ENCODE measurements around the gene DOC2B. TPM values are rescaled to one million over a fixed set of nuclear protein-coding genes. Genes with fewer than 3 reads are reported as not detected.
"Not testable (repeated sequence)": the region's sequence is repeated elsewhere in the genome, so short reads cannot be mapped to it uniquely, and the experiment has no call there.

DOC2B gene
- total RNA-seq, 1 experiment from 2014 or later: not detected

- POLR2A ChIA-PET; H3K4me3 Mint-ChIP-seq (ENCODE audit: unreplicated experiment): not testable (repeated sequence)
- peak; percentile 66 to 67 for DNase-seq
Observed at GRCh38 chr17:134332-134785, 47.1 kb downstream of the DOC2B start.

GRCh38 chr17:133932-134331 is 47.5 kb downstream of the DOC2B start:
- BruUV-seq (replicated peaks); H3K27ac Mint-ChIP-seq (ENCODE audit: unreplicated experiment); H3K4me1 ChIP-seq; H3K27me3 Mint-ChIP-seq (ENCODE audit: insufficient read depth, unreplicated experiment); H3K9me3 Mint-ChIP-seq (ENCODE audit: unreplicated experiment); H3K4me1 Mint-ChIP-seq (ENCODE audit: low read depth, unreplicated experiment); H3K36me3 ChIP-seq (ENCODE audit: control insufficient read depth, insufficient read depth, low read length); H3K36me3 Mint-ChIP-seq (ENCODE audit: insufficient read depth, unreplicated experiment); H3K4me3 Mint-ChIP-seq (ENCODE audit: unreplicated experiment); intact Hi-C loops (cut with micrococcal nuclease; ENCODE audit: unreplicated experiment); H3K4me3 ChIP-seq (ENCODE audit: low read depth, low read length); DNase-seq; H3K9me3 ChIP-seq; CTCF ChIA-PET; POLR2A ChIA-PET; H3K27me3 ChIP-seq (replicated peaks; ENCODE audit: control insufficient read depth, insufficient read depth, low read length): not testable (repeated sequence)

More at GRCh38 chr17:134332-134785, 47.1 kb downstream of the DOC2B start:
- H3K9me3 ChIP-seq; intact Hi-C loops (cut with micrococcal nuclease; ENCODE audit: unreplicated experiment); H3K4me3 ChIP-seq (ENCODE audit: low read depth, low read length); H3K4me1 ChIP-seq; H3K27me3 ChIP-seq (replicated peaks; ENCODE audit: control insufficient read depth, insufficient read depth, low read length); BruUV-seq (replicated peaks); H3K4me1 Mint-ChIP-seq (ENCODE audit: low read depth, unreplicated experiment); CTCF ChIA-PET; H3K27me3 Mint-ChIP-seq (ENCODE audit: insufficient read depth, unreplicated experiment); H3K36me3 ChIP-seq (ENCODE audit: control insufficient read depth, insufficient read depth, low read length); H3K9me3 Mint-ChIP-seq (ENCODE audit: unreplicated experiment); H3K36me3 Mint-ChIP-seq (ENCODE audit: insufficient read depth, unreplicated experiment); H3K27ac Mint-ChIP-seq (ENCODE audit: unreplicated experiment): not testable (repeated sequence)
- peak; percentile 4 to 48 for TF ChIP-seq CTCF (IDR thresholded peaks at IDR 0.05; ENCODE audit: insufficient read depth in 1 of 2, low read depth in 1 of 2, low read length in 1 of 2, severe bottlenecking in 1 of 2, unreplicated experiment in 1 of 2)

- H3K4me3 ChIP-seq (ENCODE audit: low read depth, low read length); intact Hi-C loops (cut with micrococcal nuclease; ENCODE audit: unreplicated experiment); H3K27me3 ChIP-seq (replicated peaks; ENCODE audit: control insufficient read depth, insufficient read depth, low read length); POLR2A ChIA-PET; H3K9me3 ChIP-seq; H3K36me3 ChIP-seq (ENCODE audit: control insufficient read depth, insufficient read depth, low read length); H3K27ac Mint-ChIP-seq (ENCODE audit: unreplicated experiment); DNase-seq; H3K36me3 Mint-ChIP-seq (ENCODE audit: insufficient read depth, unreplicated experiment); H3K27me3 Mint-ChIP-seq (ENCODE audit: insufficient read depth, unreplicated experiment); H3K9me3 Mint-ChIP-seq (ENCODE audit: unreplicated experiment); H3K4me1 ChIP-seq; H3K4me1 Mint-ChIP-seq (ENCODE audit: low read depth, unreplicated experiment); H3K4me3 Mint-ChIP-seq (ENCODE audit: unreplicated experiment); BruUV-seq (replicated peaks); CTCF ChIA-PET: not testable (repeated sequence)
- peak in 1 of 2 experiments; percentile 26 for TF ChIP-seq CTCF (IDR thresholded peaks at IDR 0.05; ENCODE audit: insufficient read depth in 1 of 2, low read depth in 1 of 2, low read length in 1 of 2, severe bottlenecking in 1 of 2, unreplicated experiment in 1 of 2)
Observed at GRCh38 chr17:118339-118917, 63.0 kb downstream of the DOC2B start.

GRCh38 chr17:113111-113510 is 68.3 kb downstream of the DOC2B start:
- BruUV-seq (replicated peaks); H3K27ac Mint-ChIP-seq (ENCODE audit: unreplicated experiment); CTCF ChIA-PET; H3K9me3 Mint-ChIP-seq (ENCODE audit: unreplicated experiment); H3K27me3 Mint-ChIP-seq (ENCODE audit: insufficient read depth, unreplicated experiment); POLR2A ChIA-PET; intact Hi-C loops (cut with micrococcal nuclease; ENCODE audit: unreplicated experiment); H3K4me1 ChIP-seq; H3K36me3 Mint-ChIP-seq (ENCODE audit: insufficient read depth, unreplicated experiment); H3K4me3 Mint-ChIP-seq (ENCODE audit: unreplicated experiment); H3K27me3 ChIP-seq (replicated peaks; ENCODE audit: control insufficient read depth, insufficient read depth, low read length); H3K4me3 ChIP-seq (ENCODE audit: low read depth, low read length); H3K4me1 Mint-ChIP-seq (ENCODE audit: low read depth, unreplicated experiment); H3K36me3 ChIP-seq (ENCODE audit: control insufficient read depth, insufficient read depth, low read length); H3K9me3 ChIP-seq; DNase-seq: not testable (repeated sequence)

Other genes with a start within 250 kb of the DOC2B start
- gene SCGB1C2, start 44.1 kb downstream of the DOC2B start, total RNA-seq (2022): not detected in 2 replicates
- gene RPH3AL, start 171.2 kb upstream of the DOC2B start, total RNA-seq (2022): 36.0 and 37.0 TPM in 2 replicates

Measured in Caco-2 (cell line).